ENCODE measurements around the gene RASAL1.

Gene RASAL1

GRCh38 chr12:113055594-113056380 is 79.8 kb downstream of the RASAL1 start:
- DNase-seq: no peak

- no peak for DNase-seq
These were observed 80.5 kb downstream of the RASAL1 start for GRCh38 chr12:113054948-113055486.

- no peak for DNase-seq
These were observed 83.2 kb downstream of the RASAL1 start for GRCh38 chr12:113052326-113052725.

GRCh38 chr12:113051759-113052158 is 83.8 kb downstream of the RASAL1 start:
- DNase-seq: no peak

GRCh38 chr12:113050795-113051194 is 84.8 kb downstream of the RASAL1 start:
- DNase-seq: no peak

- peak; percentile 22 for DNase-seq
These were observed 85.4 kb downstream of the RASAL1 start for GRCh38 chr12:113049976-113050742.

Data from EL (cell line).